GM15510 (cell line): ENCODE results near the gene KRTAP12-1.
"Not testable (repeated sequence)": the region's sequence is repeated elsewhere in the genome, so short reads cannot be mapped to it uniquely, and the experiment has no call there.

Experiments used
- POLR2A ChIP-seq: IDR thresholded peaks from 3 replicates; pipeline ENCODE4 v1.6.1; 2011; ENCODE audit warnings: borderline replicate concordance; ENCODE audit not compliant: insufficient read length; ENCODE audit errors: extremely low read depth

Gene KRTAP12-1

GRCh38 chr21:44649521-44650100, 32.4 kb downstream of the KRTAP12-1 start:
- no peak for TF ChIP-seq POLR2A

GRCh38 chr21:44648557-44649311, 33.2 kb downstream of the KRTAP12-1 start:
- TF ChIP-seq POLR2A = no peak

GRCh38 chr21:44647222-44647552, 34.8 kb downstream of the KRTAP12-1 start:
- no peak for TF ChIP-seq POLR2A

DNA sequence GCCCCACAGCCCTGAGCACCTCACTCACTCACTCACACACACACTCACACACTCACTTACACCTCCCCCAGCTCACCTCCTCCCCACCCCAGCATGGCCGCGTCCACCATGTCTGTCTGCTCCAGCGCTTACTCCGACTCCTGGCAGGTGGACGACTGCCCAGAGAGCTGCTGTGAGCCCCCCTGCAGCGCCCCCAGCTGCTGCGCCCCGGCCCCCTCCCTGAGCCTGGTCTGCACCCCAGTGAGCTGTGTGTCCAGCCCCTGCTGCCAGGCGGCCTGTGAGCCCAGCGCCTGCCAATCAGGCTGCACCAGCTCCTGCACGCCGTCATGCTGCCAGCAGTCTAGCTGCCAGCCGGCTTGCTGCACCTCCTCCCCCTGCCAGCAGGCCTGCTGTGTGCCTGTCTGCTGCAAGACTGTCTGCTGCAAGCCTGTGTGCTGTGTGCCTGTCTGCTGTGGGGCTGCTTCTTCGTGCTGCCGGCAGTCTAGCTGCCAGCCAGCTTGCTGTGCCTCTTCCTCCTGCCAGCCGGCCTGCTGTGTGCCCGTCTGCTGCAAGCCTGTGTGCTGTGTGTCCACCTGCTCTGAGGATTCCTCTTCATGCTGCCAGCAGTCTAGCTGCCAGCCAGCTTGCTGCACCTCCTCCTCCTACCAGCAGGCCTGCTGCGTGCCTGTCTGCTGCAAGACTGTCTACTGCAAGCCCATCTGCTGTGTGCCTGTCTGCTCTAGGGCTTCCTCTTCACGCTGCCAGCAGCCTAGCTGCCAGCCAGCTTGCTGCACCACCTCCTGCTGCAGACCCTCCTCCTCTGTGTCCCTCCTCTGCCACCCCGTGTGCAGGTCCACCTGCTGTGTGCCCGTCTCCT, 35.4 kb downstream of the KRTAP12-1 start, which contains the start of gene KRTAP10-11:
Gene KRTAP10-11 (plus strand): TSS at position 49 of the 856 bp plus-strand sequence. CDS start 45 bp downstream, at position 94.
- not testable (repeated sequence) for TF ChIP-seq POLR2A

DNA sequence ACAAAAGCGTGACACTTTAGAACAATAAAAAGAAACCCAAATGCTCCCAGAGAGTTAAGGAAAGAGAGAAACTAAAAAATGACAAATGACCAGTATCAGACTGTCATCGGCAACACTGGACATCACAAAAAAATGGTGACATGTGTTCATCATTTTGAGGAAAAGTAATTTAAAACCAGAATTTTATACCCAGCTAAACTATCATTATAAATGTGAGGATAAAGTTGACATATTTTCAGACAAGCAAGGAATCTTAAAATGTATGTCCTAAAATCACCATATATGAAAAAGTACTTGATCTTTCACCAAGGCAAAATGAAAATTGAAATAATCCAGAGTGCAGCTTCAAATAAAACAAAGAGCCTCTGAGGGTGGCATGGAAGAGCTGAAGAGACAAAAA, 37.1 kb downstream of the KRTAP12-1 start:
- no peak for TF ChIP-seq POLR2A

DNA sequence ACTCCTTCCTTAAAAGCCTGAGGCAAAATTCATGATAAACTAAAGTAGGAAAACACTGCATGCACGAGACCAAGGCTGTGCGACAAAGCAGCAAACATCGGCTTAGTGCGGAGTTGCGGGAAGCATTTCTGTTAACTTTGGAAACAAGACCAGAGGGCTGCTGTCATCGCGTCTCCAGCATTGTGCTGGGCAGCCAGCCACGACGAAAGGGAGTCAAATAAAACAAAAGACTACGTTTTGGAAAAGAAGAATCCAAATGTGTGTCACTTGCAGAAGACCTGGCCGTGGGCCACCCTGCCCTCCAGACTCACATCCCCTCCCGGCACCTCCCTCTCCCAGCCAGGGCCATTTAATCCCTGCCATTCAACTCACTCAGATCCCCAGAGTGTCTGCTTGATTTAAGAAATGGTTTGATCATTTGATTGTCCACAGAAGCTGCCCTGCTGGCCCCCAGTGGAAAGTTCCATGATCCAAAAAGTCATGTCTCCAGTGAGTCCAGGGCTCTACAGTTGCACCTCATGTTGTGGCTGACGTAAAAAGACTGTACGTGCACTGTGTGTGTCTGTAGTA, 38.1 kb downstream of the KRTAP12-1 start:
- no peak for TF ChIP-seq POLR2A

- no peak for TF ChIP-seq POLR2A
Measured at GRCh38 chr21:44640761-44641160, 41.2 kb downstream of the KRTAP12-1 start.

GRCh38 chr21:44639331-44639655, 42.7 kb downstream of the KRTAP12-1 start:
- no peak for TF ChIP-seq POLR2A

- TF ChIP-seq POLR2A = no peak
Measured at GRCh38 chr21:44637018-44637850, 44.7 kb downstream of the KRTAP12-1 start, which contains the start of gene KRTAP10-10. Gene KRTAP10-10 (plus strand): TSS chr21:44637356. CDS start chr21:44637418, 62 bp downstream.

- no peak for TF ChIP-seq POLR2A
Measured at GRCh38 chr21:44636209-44637017, 45.5 kb downstream of the KRTAP12-1 start.

DNA sequence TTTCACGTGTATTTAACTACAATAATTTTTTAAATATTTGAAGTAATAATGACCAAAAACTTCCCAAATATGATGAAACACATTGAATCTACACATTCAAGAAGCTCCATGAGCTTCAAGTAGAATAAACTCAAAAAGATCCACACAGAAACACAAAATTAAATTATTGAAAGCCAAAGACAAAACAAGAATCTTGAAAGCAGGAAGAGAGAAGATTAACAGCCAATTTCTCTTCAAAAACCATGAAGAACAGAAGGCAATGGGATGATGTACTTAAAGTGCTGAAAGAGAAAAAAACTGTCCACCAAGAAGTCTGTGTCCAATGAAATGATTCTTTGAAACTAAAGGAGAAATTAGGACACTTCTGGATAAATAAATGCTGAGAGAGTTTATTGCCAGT, 49.9 kb downstream of the KRTAP12-1 start:
- no peak for TF ChIP-seq POLR2A
